Left colon (tissue), 2 donors: Measurements from ENCODE around the gene HDAC11. TPM values are rescaled to one million over a fixed set of nuclear protein-coding genes. Genes with fewer than 3 reads are reported as not detected.

ENCODE experiments used
- ATAC-seq: fragments of 200-7000 bp; cut with Tn5 transposase; one replicate; pipeline ENCODE4 v1.9.1; 2020; ENCODE audit warnings: mild to moderate bottlenecking, moderate library complexity
- DNase-seq, 2 donors: peaks; one replicate each; pipeline ENCODE4 v3.0.0-alpha.2; 2020
- intact Hi-C, 2 donors: fragments of 100-400 bp; cut with DNase I in 1 of 2; cut with micrococcal nuclease in 1 of 2; formaldehyde crosslinking; loops; one replicate each; pipeline versions ENCODE4 v1.11.2 to v1.14.0; 2022; cut with DNase I, micrococcal nuclease
- total RNA-seq, 2 donors: library from RNA; stranded (reverse); fragmentation: NEBNext Ultra II Directional; extraction: Animal tissue kit (Norgen Biotek cat#: 25700); gene quantifications; one replicate each; pipeline ENCODE4 v1.2.1, GENCODE V29; 2021
- donor health status: DM: no; HTN: no; CAD: no.
- donor health status: DM: yes; HTN: yes; CAD: no.

The HDAC11 gene
- total RNA-seq, 2 donors from 2014 or later, result 27.1 to 28.2 TPM

- DNase-seq (no peak), ATAC-seq (no peak)
- intact Hi-C loops, result no loop called here
These were observed 52.0 kb downstream of the HDAC11 start for GRCh38 chr3:13532085-13532484.

DNA sequence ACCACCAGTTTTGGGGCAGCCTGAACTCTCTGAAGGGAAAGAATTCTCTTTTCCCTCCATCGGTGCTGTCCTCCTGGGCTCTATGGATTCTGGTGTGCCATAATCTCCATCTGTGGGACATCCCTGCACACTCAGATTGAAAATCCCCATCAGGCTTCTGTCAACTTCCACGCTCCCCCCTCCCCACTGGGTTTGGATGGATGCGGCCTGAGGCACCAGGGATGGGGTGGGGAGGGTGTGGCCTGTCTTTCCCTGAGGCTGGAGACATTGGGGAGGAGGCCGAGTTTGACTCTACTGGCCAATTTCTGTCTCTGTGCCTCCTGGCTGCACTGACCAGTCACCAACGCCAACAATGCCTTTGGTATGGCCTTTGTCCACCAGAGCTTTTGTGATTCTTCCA lies 52.5 kb downstream of the HDAC11 start:
- no peak for ATAC-seq
- no peak for DNase-seq
- intact Hi-C loops, result no loop called here

DNA sequence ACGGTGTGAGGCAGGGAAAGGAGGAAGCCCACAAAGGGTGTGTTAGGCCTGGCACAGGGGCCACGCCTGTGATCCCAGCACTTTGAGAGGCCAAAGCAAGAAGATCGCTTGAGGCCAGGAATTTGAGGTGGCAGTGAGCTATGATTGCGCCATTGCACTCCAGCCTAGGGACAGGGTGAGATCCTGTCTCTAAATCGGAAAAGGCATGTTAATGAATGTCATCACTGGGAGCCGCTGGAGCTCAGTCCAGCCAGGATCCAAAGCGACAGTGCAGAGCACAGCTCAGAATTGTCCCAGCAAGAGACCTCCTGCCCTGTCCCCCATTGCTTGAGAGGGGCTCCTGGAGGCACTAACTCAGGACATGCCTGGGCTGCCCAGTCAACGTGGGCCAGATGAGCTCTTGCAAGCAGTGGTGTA lies 53.8 kb downstream of the HDAC11 start:
- ATAC-seq (no peak), DNase-seq (no peak)
- intact Hi-C loops, result no loop called here

DNA sequence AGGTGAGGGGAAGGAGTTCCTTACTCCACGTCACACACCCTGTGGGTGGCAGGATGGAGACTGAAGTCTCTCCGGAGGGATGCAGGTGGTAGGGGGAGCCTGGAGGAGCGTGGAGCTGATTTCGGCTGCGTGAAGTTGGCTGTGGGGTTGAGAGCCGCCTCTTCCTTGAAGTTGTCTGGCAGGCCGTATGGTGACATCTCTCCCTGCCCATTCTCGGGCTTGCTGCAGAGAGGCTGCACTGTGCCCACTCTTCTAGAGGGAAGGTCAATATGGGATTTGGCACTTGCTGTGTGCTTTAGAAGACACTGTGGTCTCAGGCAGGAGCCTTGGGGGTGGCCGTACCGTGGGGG lies 55.4 kb downstream of the HDAC11 start:
- ATAC-seq, result no peak
- no peak for DNase-seq
- intact Hi-C loops, result no loop called here

DNA sequence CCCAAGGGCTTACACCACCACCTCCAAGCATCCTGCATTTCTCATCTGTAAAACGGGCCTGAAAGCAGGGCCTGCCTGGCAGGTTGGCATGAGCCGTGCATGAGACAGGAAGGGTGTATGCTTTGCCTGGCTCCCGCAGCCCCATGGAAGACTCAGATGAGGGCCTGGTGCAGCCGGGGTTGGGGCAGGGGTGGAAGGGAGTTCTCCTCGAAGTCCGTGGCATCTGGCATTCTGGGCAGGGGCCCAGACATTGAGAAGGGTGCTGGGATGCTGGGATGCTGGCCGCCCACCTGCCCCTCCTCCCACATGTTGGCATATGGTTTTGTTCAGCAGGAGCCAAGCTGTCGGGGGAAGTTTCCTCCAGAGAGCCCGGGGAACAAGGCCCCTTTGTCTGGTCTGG lies 55.8 kb downstream of the HDAC11 start:
- no peak for DNase-seq
- ATAC-seq, result no peak
- intact Hi-C loops, result no loop called here

GRCh38 chr3:13536432-13536831 lies 56.3 kb downstream of the HDAC11 start:
- ATAC-seq, result no peak
- no peak for DNase-seq
- intact Hi-C loops, result no loop called here

DNA sequence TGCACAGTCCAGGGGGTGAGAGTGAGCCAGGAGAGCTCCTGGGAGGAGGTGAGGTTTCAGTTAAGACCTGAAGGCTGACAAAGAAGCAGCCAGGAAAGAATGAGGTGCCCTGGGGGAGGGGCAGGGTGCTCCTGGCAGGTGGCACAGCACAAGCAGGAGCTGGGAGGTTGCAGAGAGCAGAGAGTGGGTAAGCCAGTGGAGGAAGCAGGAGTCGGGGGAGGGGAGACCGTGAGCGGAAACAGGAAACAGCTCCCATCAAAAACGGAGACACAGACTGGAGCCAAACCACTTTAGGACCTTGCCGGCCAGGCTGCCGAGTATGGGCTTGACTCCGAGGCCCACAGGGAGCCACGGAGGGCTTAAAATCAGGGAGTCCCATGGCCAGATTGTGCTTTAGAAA lies 56.7 kb downstream of the HDAC11 start:
- no peak for ATAC-seq
- intact Hi-C loops, result no loop called here
- no peak for DNase-seq

GRCh38 chr3:13537244-13537908 lies 57.3 kb downstream of the HDAC11 start:
- DNase-seq (peak in 1 of 2 donors; percentile 8), ATAC-seq (no peak)
- intact Hi-C loops, result no loop called here

DNA sequence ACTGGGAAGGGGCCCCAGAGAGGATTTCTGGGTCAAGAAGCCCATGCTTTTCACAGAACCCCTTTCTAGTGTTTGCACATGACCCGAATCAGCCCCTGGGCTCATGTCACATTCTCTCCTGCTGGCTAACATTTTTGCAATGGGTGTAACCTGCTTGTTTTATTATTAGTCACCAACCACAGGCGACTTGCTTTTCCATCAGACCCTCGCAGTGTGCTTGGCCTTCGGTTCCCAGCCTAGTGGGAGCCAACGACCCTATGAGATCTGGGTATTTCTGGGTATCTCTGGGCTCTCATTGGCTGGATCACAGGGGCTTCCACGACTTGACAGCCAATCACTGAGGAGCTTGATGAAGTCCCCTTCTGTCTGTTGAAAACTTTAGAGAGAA lies 57.8 kb downstream of the HDAC11 start:
- DNase-seq (no peak), ATAC-seq (no peak)
- intact Hi-C loops, result no loop called here

- no peak for ATAC-seq
- no peak for DNase-seq
- intact Hi-C loops, result no loop called here
These were observed 58.6 kb downstream of the HDAC11 start for GRCh38 chr3:13538520-13539291.

DNA sequence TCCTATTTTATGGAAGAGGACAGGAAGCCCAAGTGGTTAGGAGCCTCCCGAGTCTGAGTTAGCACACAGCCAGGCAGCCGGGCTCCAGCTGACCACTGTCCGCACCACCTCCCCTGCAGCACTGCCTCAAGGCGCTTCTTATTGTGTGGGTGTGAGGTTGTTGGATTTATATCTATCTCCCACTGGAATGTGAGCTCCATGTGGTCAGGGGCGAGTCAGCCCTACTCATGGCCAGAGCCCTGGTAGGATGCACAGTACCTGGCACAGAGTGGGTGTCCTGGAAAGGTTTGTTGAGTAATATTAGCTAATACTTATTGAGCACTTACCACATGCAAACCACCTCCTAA lies 59.2 kb downstream of the HDAC11 start:
- no peak for DNase-seq
- ATAC-seq, result no peak
- intact Hi-C loops, result no loop called here

DNA sequence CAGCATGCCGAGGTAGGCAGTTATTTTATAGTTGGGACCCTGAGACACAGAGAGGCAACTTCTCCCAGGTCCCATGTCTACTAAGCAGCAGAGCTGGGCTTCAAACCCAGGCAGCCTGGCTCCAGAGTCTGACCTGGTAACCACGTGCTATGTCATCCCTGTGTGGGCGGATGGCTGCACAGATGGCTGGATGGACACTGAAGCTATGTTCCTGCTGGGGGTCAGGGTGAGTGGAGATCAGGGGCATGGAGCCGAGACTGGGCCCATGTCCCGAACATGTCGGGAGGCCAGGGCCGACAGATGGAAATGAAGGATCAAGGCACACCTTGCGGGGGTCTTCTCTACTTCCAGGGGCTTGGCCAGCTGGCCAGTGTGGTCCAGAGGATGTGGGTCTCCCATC lies 59.6 kb downstream of the HDAC11 start:
- no peak for ATAC-seq
- no peak for DNase-seq
- intact Hi-C loops, result no loop called here

- intact Hi-C loops, result no loop called here
- no peak for DNase-seq
- no peak for ATAC-seq
These were observed 60.3 kb downstream of the HDAC11 start for GRCh38 chr3:13540297-13540995.

DNA sequence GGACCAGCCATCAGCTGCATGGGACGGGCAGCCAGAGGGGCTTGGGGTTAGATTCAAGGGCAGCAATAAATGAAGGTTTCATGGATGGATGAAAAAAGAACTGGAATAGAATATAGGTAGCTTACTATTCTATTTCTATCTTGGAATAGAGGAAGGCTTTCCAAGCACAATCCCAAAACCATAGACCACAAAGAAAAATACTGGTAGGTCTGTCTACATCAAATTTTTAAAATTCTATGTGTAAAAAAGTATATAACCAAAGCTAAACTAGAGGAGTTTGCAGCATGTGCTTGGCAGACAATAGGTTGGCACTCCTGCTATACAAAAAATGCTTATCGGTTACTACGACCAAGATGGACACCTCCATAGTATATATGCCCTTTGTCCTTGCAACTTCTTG lies 61.6 kb downstream of the HDAC11 start:
- ATAC-seq, result no peak
- DNase-seq, result no peak
- intact Hi-C loops, result no loop called here

DNA sequence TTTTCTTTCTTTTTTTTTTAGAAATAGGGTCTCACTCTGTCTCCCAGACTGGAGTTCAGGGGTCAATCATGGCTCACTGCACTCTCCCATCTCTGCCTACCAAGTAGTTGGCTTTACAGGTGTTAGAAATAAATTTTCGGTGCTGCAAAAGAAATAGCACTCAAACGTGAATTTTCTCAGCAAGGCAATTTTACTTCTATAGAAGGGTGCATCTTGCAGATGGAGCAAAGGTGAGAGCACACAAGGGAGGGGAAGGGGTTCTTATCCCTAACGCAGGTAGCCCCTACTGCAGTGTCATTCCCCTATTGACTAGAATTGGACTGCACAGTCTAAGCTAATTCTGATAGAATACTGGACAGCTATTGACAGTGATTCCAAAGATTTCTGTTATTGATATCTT lies 62.0 kb downstream of the HDAC11 start:
- ATAC-seq, result no peak
- DNase-seq, result no peak

GRCh38 chr3:13543253-13543652 lies 63.1 kb downstream of the HDAC11 start:
- DNase-seq (no peak), ATAC-seq (no peak)
- intact Hi-C loops, result no loop called here

More for the DNA sequence above, 62.0 kb downstream of the HDAC11 start:
- intact Hi-C loops, result no loop called here

GRCh38 chr3:13544293-13544831 lies 64.3 kb downstream of the HDAC11 start:
- ATAC-seq, result no peak
- intact Hi-C loops, result no loop called here
- DNase-seq, result no peak

- ATAC-seq (no peak), DNase-seq (no peak)
- intact Hi-C loops, result no loop called here
These were observed 65.0 kb downstream of the HDAC11 start for GRCh38 chr3:13544951-13545651.

DNA sequence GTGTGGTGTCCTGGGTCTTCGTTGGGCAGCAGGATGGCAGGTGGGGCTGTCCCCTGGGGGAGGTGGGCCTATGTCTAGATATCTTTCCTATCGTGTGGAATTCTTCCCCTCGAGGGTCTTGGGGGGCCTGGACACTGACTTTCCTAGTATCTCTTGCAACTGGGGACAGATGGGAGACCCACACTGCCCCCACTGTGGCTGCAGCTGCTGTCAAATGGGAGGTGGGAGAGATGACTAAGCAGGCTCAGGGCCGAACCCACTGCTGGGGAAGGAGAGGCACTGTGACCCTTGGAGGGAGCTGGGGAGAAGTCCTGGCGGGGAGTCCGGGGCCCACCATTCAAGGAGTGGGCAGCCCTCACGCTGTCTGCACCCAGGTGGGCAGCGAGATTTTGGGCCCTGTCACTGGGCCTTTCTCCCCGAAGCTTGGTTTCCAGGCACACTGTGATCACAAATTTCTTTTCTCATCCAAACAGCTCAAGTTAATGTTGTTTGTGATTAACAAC lies 65.9 kb downstream of the HDAC11 start:
- intact Hi-C loops, result no loop called here
- ATAC-seq, result no peak
- no peak for DNase-seq
